ENCODE measurements around the gene SYT7.
"Not testable (repeated sequence)": the region's sequence is repeated elsewhere in the genome, so short reads cannot be mapped to it uniquely, and the experiment has no call there.

DNA sequence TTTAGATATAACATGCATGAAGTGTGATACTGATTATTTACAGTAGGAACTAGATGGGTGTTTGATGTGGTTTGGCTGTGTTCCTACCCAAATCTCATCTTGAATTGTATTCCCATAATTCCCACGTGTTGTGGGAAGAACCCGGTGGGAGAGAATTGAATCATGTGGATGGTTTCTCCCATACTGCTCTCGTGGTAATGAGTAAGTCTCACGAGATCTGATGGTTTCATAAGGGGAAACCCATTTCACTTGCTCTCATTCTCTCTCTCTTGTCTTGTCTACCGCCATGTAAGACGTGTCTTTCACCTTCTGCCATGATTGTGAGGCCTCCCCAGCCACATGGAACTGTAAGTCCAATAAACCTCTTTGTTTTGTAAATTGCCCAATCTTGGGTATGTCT lies 33.9 kb upstream of the SYT7 start:
- not testable (repeated sequence) for TF ChIP-seq POLR2AphosphoS5, POLR2A (IDR thresholded peaks at IDR 0.05)
- TF ChIP-seq, protein P1, sequence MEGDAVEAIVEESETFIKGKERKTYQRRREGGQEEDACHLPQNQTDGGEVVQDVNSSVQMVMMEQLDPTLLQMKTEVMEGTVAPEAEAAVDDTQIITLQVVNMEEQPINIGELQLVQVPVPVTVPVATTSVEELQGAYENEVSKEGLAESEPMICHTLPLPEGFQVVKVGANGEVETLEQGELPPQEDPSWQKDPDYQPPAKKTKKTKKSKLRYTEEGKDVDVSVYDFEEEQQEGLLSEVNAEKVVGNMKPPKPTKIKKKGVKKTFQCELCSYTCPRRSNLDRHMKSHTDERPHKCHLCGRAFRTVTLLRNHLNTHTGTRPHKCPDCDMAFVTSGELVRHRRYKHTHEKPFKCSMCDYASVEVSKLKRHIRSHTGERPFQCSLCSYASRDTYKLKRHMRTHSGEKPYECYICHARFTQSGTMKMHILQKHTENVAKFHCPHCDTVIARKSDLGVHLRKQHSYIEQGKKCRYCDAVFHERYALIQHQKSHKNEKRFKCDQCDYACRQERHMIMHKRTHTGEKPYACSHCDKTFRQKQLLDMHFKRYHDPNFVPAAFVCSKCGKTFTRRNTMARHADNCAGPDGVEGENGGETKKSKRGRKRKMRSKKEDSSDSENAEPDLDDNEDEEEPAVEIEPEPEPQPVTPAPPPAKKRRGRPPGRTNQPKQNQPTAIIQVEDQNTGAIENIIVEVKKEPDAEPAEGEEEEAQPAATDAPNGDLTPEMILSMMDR (IDR thresholded peaks at IDR 0.05 in 8 of 11, conservative IDR thresholded peaks at IDR 0.05 in 3 of 11) = not testable (repeated sequence)

Measured in spleen (tissue), 7 donors.